ENCODE data around the gene COMMD6. TPM values are rescaled to one million over a fixed set of nuclear protein-coding genes. Genes with fewer than 3 reads are reported as not detected.
A peak's percentile ranks its signal among the peaks of the same experiment; 100 is the strongest.

COMMD6 gene
- total and polyA plus RNA-seq, 2 of the 13 experiments (the other 11 are each of a cell fraction or from before 2014, with no cell fraction given) = 97.0 to 164 TPM

GRCh38 chr13:75485286-75486062, 52.2 kb downstream of the COMMD6 start (continued):
- TF ChIP-seq DRAP1 (CRISPR knock-in tag; IDR thresholded peaks at IDR 0.05) (no peak), SRSF9 (IDR thresholded peaks at IDR 0.05; ENCODE audit: borderline replicate concordance, insufficient read depth, low read depth, low read length, poor library complexity, severe bottlenecking) (no peak), SAP130 (CRISPR knock-in tag; IDR thresholded peaks at IDR 0.05; ENCODE audit: low read depth) (peak; percentile 40; the same call in 1 of the 2 replicates), GATAD2A (CRISPR knock-in tag; IDR thresholded peaks at IDR 0.05) (peak; percentile 44), IKZF4 (CRISPR knock-in tag; IDR thresholded peaks at IDR 0.05; ENCODE audit: borderline replicate concordance, low read depth, not compliant biosample characterization) (no peak), BCL3 (CRISPR knock-in tag; IDR thresholded peaks at IDR 0.05) (no peak), KDM1A (CRISPR knock-in tag; IDR thresholded peaks at IDR 0.05) (no peak), MTA1 (CRISPR knock-in tag; IDR thresholded peaks at IDR 0.05; ENCODE audit: borderline replicate concordance) (no peak), KAT7 (CRISPR knock-in tag; IDR thresholded peaks at IDR 0.05; ENCODE audit: borderline replicate concordance) (no peak), THRA (CRISPR knock-in tag; IDR thresholded peaks at IDR 0.05; ENCODE audit: borderline replicate concordance) (no peak), SOX6 (IDR thresholded peaks at IDR 0.05) (no peak), SOX6 (CRISPR knock-in tag; IDR thresholded peaks at IDR 0.05) (peak; percentile 59), SIN3A (IDR thresholded peaks at IDR 0.05; ENCODE audit: borderline replicate concordance, low read depth, low read length) (no peak), NR2F6 (IDR thresholded peaks at IDR 0.05) (0 out of 2 replicates have a peak, but pooled peaks have one; percentile 47), NR2F6 (CRISPR knock-in tag; IDR thresholded peaks at IDR 0.05) (no peak)

Measured in HepG2 (cell line).